CD4-positive, alpha-beta T cell treated with Interleukin-12 subunit alpha and Interleukin-12 subunit beta, for 1 hour (primary cell): ENCODE results near the gene DNAH8.

Experiments
- DNase-seq: peaks from one replicate; pipeline ENCODE4 v3.0.0-alpha.2; 2020

DNAH8 gene

GRCh38 chr6:39057251-39058155 lies 342.4 kb downstream of the DNAH8 start:
- no peak for DNase-seq

- DNase-seq: no peak
These were observed 343.5 kb downstream of the DNAH8 start for GRCh38 chr6:39058471-39059147.

- DNase-seq: no peak
These were observed 344.6 kb downstream of the DNAH8 start for GRCh38 chr6:39059496-39060310.

GRCh38 chr6:39060467-39061160 lies 345.5 kb downstream of the DNAH8 start:
- no peak for DNase-seq

- no peak for DNase-seq
These were observed 346.1 kb downstream of the DNAH8 start for GRCh38 chr6:39061182-39061581.

GRCh38 chr6:39061588-39061987 lies 346.5 kb downstream of the DNAH8 start:
- no peak for DNase-seq

- no peak for DNase-seq
These were observed 347.1 kb downstream of the DNAH8 start for GRCh38 chr6:39062014-39062740.

- DNase-seq: no peak
These were observed 348.4 kb downstream of the DNAH8 start for GRCh38 chr6:39063526-39063925.

GRCh38 chr6:39065561-39065960 lies 350.4 kb downstream of the DNAH8 start:
- no peak for DNase-seq

- no peak for DNase-seq
These were observed 353.3 kb downstream of the DNAH8 start for GRCh38 chr6:39068391-39068790.

- no peak for DNase-seq
These were observed 357.7 kb downstream of the DNAH8 start for GRCh38 chr6:39072830-39073229.

GRCh38 chr6:39073471-39074355 lies 358.6 kb downstream of the DNAH8 start:
- no peak for DNase-seq

- DNase-seq: no peak
These were observed 359.4 kb downstream of the DNAH8 start for GRCh38 chr6:39074486-39074885.

GRCh38 chr6:39075010-39075686 lies 360.0 kb downstream of the DNAH8 start:
- no peak for DNase-seq

- DNase-seq: no peak
These were observed 360.9 kb downstream of the DNAH8 start for GRCh38 chr6:39075807-39076622.

GRCh38 chr6:39076623-39077535 lies 361.8 kb downstream of the DNAH8 start:
- no peak for DNase-seq

GRCh38 chr6:39077882-39078594 lies 362.9 kb downstream of the DNAH8 start:
- DNase-seq: no peak

- no peak for DNase-seq
These were observed 363.6 kb downstream of the DNAH8 start for GRCh38 chr6:39078695-39079094.
